B cell (primary cell): Measurements from ENCODE around the gene CRTAP. TPM values are rescaled to one million over a fixed set of nuclear protein-coding genes. Genes with fewer than 3 reads are reported as not detected.

Experiments
- ATAC-seq: fragments of 200-7000 bp; cut with Tn5 transposase; one replicate; pipeline ENCODE4 v1.10.0; 2021; ENCODE audit warnings: low read depth, mild to moderate bottlenecking, moderate number of reproducible peaks, moderate library complexity
- CTCF ChIA-PET: fragments of 350-600 bp; sonication (Branson Sonifier 250); formaldehyde crosslinking; loops from one replicate; lab custom pipeline; 2021; ENCODE audit warnings: antibody characterized with exemption, inconsistent platforms; lab: Charles Lee
- POLR2A ChIA-PET: fragments of 350-600 bp; sonication (Branson Sonifier 250); formaldehyde crosslinking; loops from one replicate; lab custom pipeline; 2021; ENCODE audit warnings: antibody characterized with exemption; lab: Charles Lee
- DNase-seq: peaks from one replicate; pipeline ENCODE4 v3.0.0; 2013
- H2AFZ ChIP-seq: 2 replicates; pipeline ENCODE4 v1.6.1; 2012; ENCODE audit warnings: mild to moderate bottlenecking, low read depth, low read length; ENCODE audit not compliant: insufficient read depth, poor library complexity, severe bottlenecking
- H3K27ac ChIP-seq, 2 donors: 1 replicate in 1 of 2; 2 replicates in 1 of 2; pipeline ENCODE4 v1.5.1; 2012 to 2013; ENCODE audit warnings: low read length in 2 of 2, mild to moderate bottlenecking in 2 of 2, moderate library complexity in 1 of 2
- H3K27me3 ChIP-seq, 4 experiments: fragments of 200-600 bp in 1 of 4; sonication (generic) in 1 of 4; replicated peaks in 1 of 4; 1 replicate in 2 of 4; 2 replicates in 2 of 4; pipeline versions ENCODE4 v1.6.1 to v1.7.0; 2013 to 2016; ENCODE audit warnings: low read length in 3 of 4, mild to moderate bottlenecking in 2 of 4, mixed read lengths in 1 of 4, moderate library complexity in 1 of 4; ENCODE audit not compliant: insufficient read depth in 4 of 4, control insufficient read depth in 3 of 4; ENCODE audit errors: control extremely low read depth in 1 of 4
- H3K36me3 ChIP-seq, 2 experiments: replicated peaks in 1 of 2; 1 replicate in 1 of 2; 2 replicates in 1 of 2; pipeline versions ENCODE4 v1.6.1 to v1.7.1; 2013; ENCODE audit warnings: low read length in 1 of 2; ENCODE audit not compliant: insufficient read depth in 2 of 2, control insufficient read depth in 1 of 2; ENCODE audit errors: control extremely low read depth in 1 of 2, extremely low read depth in 1 of 2
- H3K4me1 ChIP-seq, 2 donors: fragments of 200-600 bp in 1 of 2; sonication (generic) in 1 of 2; 1 replicate in 1 of 2; 2 replicates in 1 of 2; pipeline versions ENCODE4 v1.5.1 to v1.6.1; 2013 to 2017; ENCODE audit warnings: low read length in 2 of 2; ENCODE audit not compliant: control insufficient read depth in 2 of 2, insufficient read depth in 2 of 2
- H3K4me2 ChIP-seq: replicated peaks from 2 replicates; pipeline ENCODE3; 2012; ENCODE audit warnings: mild to moderate bottlenecking, low read depth, low read length; ENCODE audit not compliant: poor library complexity, severe bottlenecking
- H3K4me3 ChIP-seq, 5 experiments: fragments of 200-600 bp in 1 of 5; sonication (generic) in 1 of 5; 1 replicate in 3 of 5; 2 replicates in 2 of 5; pipeline versions ENCODE4 v1.5.1 to v1.7.0; 2011 to 2016; ENCODE audit warnings: low read length in 4 of 5, mild to moderate bottlenecking in 4 of 5, low read depth in 2 of 5, control low read depth in 1 of 5, moderate library complexity in 1 of 5; ENCODE audit not compliant: insufficient read depth in 1 of 5; ENCODE audit errors: control extremely low read depth in 1 of 5, extremely low read depth in 1 of 5
- H3K79me2 ChIP-seq: fragments of 200-600 bp; sonication (generic); one replicate; pipeline ENCODE4 v1.6.0; 2016; ENCODE audit warnings: low read length; ENCODE audit not compliant: control insufficient read depth, insufficient read depth
- H3K9ac ChIP-seq: fragments of 200-600 bp; sonication (generic); 2 replicates; pipeline ENCODE4 v1.6.1; 2017; ENCODE audit warnings: mild to moderate bottlenecking, low read length, moderate library complexity
- H3K9me3 ChIP-seq, 3 donors: one replicate each; pipeline versions ENCODE4 v1.6.1 to v1.7.1; 2013; ENCODE audit warnings: low read length in 2 of 3; ENCODE audit not compliant: control insufficient read depth in 2 of 3, insufficient read depth in 1 of 3; ENCODE audit errors: control extremely low read depth in 1 of 3
- H4K20me1 ChIP-seq: 2 replicates; pipeline ENCODE4 v1.6.0; 2012; ENCODE audit warnings: mild to moderate bottlenecking, low read length; ENCODE audit not compliant: insufficient read depth, control insufficient read depth, poor library complexity, severe bottlenecking
- H3K27ac Mint-ChIP-seq: one replicate; pipeline ENCODE4 v1.8.0; 2021; ENCODE audit warnings: mixed read lengths
- H3K27me3 Mint-ChIP-seq: one replicate; pipeline ENCODE4 v1.8.0; 2021; ENCODE audit warnings: mixed read lengths
- H3K4me1 Mint-ChIP-seq: one replicate; pipeline ENCODE4 v1.8.0; 2021; ENCODE audit warnings: mixed read lengths
- H3K4me3 Mint-ChIP-seq: one replicate; pipeline ENCODE4 v1.8.0; 2021; ENCODE audit warnings: mixed read lengths
- H3K9me3 Mint-ChIP-seq: one replicate; pipeline ENCODE4 v1.8.0; 2022; ENCODE audit warnings: mixed read lengths; ENCODE audit not compliant: insufficient read depth
- CTCF ChIP-seq: fragments of 200-600 bp; IDR thresholded peaks from one replicate; pipeline ENCODE4 v1.8.0; 2022; ENCODE audit warnings: antibody characterized with exemption, mild to moderate bottlenecking
- EZH2 ChIP-seq: IDR thresholded peaks from 2 replicates; pipeline ENCODE4 v1.6.1; 2012; ENCODE audit warnings: borderline replicate concordance, low read depth, mild to moderate bottlenecking, moderate library complexity, low read length; ENCODE audit not compliant: insufficient read depth, poor library complexity, severe bottlenecking
- WGBS: methylation state at CpG from one replicate; pipeline ENCODE4 v1.1.5; 2013; ENCODE audit warnings: missing lambda C conversion rate; ENCODE audit not compliant: insufficient coverage; 5-methylcytosine and 5-hydroxymethylcytosine counted together
- intact Hi-C: fragments of 100-400 bp; cut with micrococcal nuclease; formaldehyde crosslinking; loops from one replicate; pipeline ENCODE4 v1.10.0; 2022
- polyA plus RNA-seq: library from polyadenylated mRNA; depleted of rRNA; stranded (reverse); fragments of >200 nt; gene quantifications from 2 replicates; pipeline ENCODE4 v1.2.3, GENCODE V29; 2012
- total RNA-seq, 2 donors: library from RNA; stranded (reverse); fragments of 120-200 nt in 1 of 2; gene quantifications; 1 replicate in 1 of 2; 2 replicates in 1 of 2; pipeline versions ENCODE4 v1.2.3 to v1.2.4, GENCODE V29; 2013 to 2022

Gene CRTAP
- total and polyA plus RNA-seq, 2 donors (not counting 1 experiment from before 2014, with no cell fraction given), result 20.3 to 55.0 TPM

DNA sequence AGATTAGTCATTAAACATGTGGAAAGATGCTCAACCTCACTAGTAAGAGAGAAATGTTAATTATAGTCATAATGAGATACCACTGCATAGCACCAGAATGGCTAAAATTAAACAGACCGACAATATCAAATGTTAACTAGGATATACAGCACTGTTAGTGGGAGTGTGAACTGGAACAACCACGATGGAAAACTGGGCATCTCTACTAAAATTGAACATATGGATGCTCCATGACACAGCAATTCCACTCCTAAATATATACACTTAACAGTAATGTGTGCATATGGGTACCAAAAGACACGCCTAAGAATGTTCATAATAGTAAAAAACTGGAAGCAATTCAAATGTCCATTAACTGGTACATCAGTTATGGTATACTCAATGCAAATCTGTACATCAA lies 41.5 kb downstream of the CRTAP start:
- H3K4me1 ChIP-seq, result no peaks in the 10 kb centered on the region
- H3K4me3 ChIP-seq, result no peak overlapping the region
- no peaks in the 10 kb centered on the region for H3K79me2 ChIP-seq
- no peak overlapping the region for H3K4me2 ChIP-seq
- CTCF ChIA-PET, result no interaction called here
- no peak for DNase-seq
- no peak overlapping the region for H3K4me3 Mint-ChIP-seq
- TF ChIP-seq EZH2, result no peak
- TF ChIP-seq CTCF, result no peak
- H3K9ac ChIP-seq, result no peak overlapping the region
- POLR2A ChIA-PET, result no interaction called here
- peaks cover 0 to 2% (median 0%) of the 10 kb centered on the region in 4 experiments for H3K27me3 ChIP-seq
- no CpG with 5 or more reads among the region's 3 CpGs for WGBS
- peaks cover 13% of the 10 kb centered on the region for H3K27me3 Mint-ChIP-seq
- no peaks in the 10 kb centered on the region for H3K36me3 ChIP-seq
- H3K4me1 Mint-ChIP-seq, result no peaks in the 10 kb centered on the region
- intact Hi-C loops, result no loop called here
- H3K27ac ChIP-seq, result no peak overlapping the region
- no peaks in the 10 kb centered on the region for H3K9me3 ChIP-seq
- no peaks in the 10 kb centered on the region for H3K9me3 Mint-ChIP-seq
- H4K20me1 ChIP-seq, result no peaks in the 10 kb centered on the region
- H2AFZ ChIP-seq, result no peak overlapping the region
- ATAC-seq, result no peak
- no peak overlapping the region for H3K27ac Mint-ChIP-seq

DNA sequence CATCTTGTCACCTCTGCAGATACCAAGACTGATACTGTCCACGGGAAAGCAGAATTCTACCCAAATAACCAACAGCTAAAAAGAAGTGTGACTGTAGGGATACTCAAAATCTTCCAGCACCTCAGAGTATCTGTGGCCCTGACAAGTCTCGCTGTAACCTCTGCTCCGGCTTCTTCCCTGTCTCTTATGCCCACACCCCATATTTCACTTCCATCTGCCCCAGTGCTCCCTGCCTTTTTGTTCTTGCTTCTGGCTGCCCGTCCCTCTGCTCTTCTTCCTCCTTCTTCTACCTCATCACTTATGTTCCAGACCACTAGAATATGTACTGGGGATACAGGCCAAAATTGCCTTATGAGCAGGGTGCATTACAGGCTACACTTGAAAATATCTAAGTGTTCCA lies 45.4 kb downstream of the CRTAP start:
- Histone ChIP-seq H3K4me1 (peaks cover 1 to 3% of the 10 kb centered on the region in 2 donors), H3K9me3 (no peaks in the 10 kb centered on the region), H2AFZ (no peak overlapping the region), H3K27ac (no peak overlapping the region), H3K4me2 (no peak overlapping the region), H3K27me3 (no peaks in the 10 kb centered on the region), H3K36me3 (no peaks in the 10 kb centered on the region), H3K4me3 (no peak overlapping the region), H3K79me2 (no peaks in the 10 kb centered on the region), H3K9ac (no peak overlapping the region), H4K20me1 (no peaks in the 10 kb centered on the region)
- CTCF ChIA-PET, result no interaction called here
- POLR2A ChIA-PET, result interaction anchor here (0.6 kb wide), 1 partner anchor 36 kb away, joined by 7 read pairs; no protein-coding TSS in a partner anchor
- no peak for DNase-seq
- Mint-ChIP-seq H3K27me3 (peaks cover 11% of the 10 kb centered on the region), H3K27ac (no peak overlapping the region), H3K4me1 (peaks cover 4% of the 10 kb centered on the region), H3K4me3 (no peak overlapping the region), H3K9me3 (no peaks in the 10 kb centered on the region)
- TF ChIP-seq EZH2 (no peak), CTCF (no peak)
- no peak for ATAC-seq
- intact Hi-C loops, result no loop called here
- WGBS, result 86% methylated on average over 2 of the region's 4 CpGs
